Gastrocnemius medialis (tissue), 4 donors: Measurements from ENCODE around the gene GOPC. TPM values are rescaled to one million over a fixed set of nuclear protein-coding genes. Genes with fewer than 3 reads are reported as not detected.

Experiments
- ATAC-seq, 2 donors: fragments of 150-250 bp; one replicate each; pipeline ENCODE4 v1.9.1; 2016
- DNase-seq, 2 donors: peaks; one replicate each; pipeline ENCODE4 v3.0.0-alpha.2; 2019
- H3K27ac ChIP-seq, 4 donors: fragments of 200-600 bp; sonication (generic); 1 replicate in 1 of 4; 2 replicates in 3 of 4; pipeline ENCODE4 v1.5.1; 2016 to 2018; ENCODE audit warnings: mild to moderate bottlenecking in 2 of 4, moderate library complexity in 1 of 4
- H3K27me3 ChIP-seq, 3 donors: fragments of 200-600 bp; sonication (generic) in 2 of 3; 1 replicate in 1 of 3; 2 replicates in 2 of 3; pipeline versions ENCODE4 v1.5.1 to v1.6.0; 2016 to 2019; ENCODE audit warnings: mild to moderate bottlenecking in 1 of 3, moderate library complexity in 1 of 3
- H3K36me3 ChIP-seq, 2 donors: fragments of 200-600 bp; sonication (generic) in 1 of 2; one replicate each; pipeline ENCODE4 v1.5.1; 2017 to 2018
- H3K4me1 ChIP-seq, 2 donors: fragments of 200-600 bp; sonication (generic) in 1 of 2; one replicate each; pipeline ENCODE4 v1.5.1; 2016 to 2017; ENCODE audit warnings: mild to moderate bottlenecking in 2 of 2
- H3K4me3 ChIP-seq, 4 donors: fragments of 200-600 bp; sonication (generic) in 3 of 4; 1 replicate in 1 of 4; 2 replicates in 3 of 4; pipeline ENCODE4 v1.5.1; 2016 to 2019; ENCODE audit warnings: mild to moderate bottlenecking in 2 of 4
- H3K9me3 ChIP-seq, 3 donors: fragments of 200-600 bp; sonication (generic) in 2 of 3; 1 replicate in 1 of 3; 2 replicates in 2 of 3; pipeline ENCODE4 v1.5.1; 2016 to 2019
- POLR2A ChIP-seq, 2 donors: fragments of 450-650 bp; IDR thresholded peaks; one replicate each; pipeline ENCODE4 v1.6.1; 2017; ENCODE audit warnings: antibody characterized with exemption in 2 of 2, mild to moderate bottlenecking in 2 of 2, moderate library complexity in 2 of 2
- in situ Hi-C, 4 donors: fragments of 200-750 bp; cut with MboI; loops; one replicate each; pipeline versions ENCODE4 v1.15.0 to v1.8.0; 2017; ENCODE audit warnings: low sequenced_read_pairs in 4 of 4
- intact Hi-C: fragments of 100-400 bp; cut with DNase I; formaldehyde crosslinking; loops from one replicate; pipeline ENCODE4 v1.15.1; 2023; ENCODE audit warnings: low total_unique reads
- total RNA-seq, 4 donors: library from RNA; depleted of rRNA; stranded (reverse); fragments of >200 nt; gene quantifications; one replicate each; pipeline versions ENCODE4 v1.1.0 to v1.2.3, GENCODE V29; 2016
- TF ChIP-seq, protein P1 (sequence below), 5 experiments: fragments of 450-650 bp in 3 of 5; fragments of 200-600 bp in 2 of 5; sonication (generic) in 2 of 5; IDR thresholded peaks in 4 of 5; conservative IDR thresholded peaks in 1 of 5; 1 replicate in 4 of 5; 2 replicates in 1 of 5; pipeline ENCODE4 v1.5.1; 2016 to 2019; ENCODE audit warnings: antibody characterized with exemption in 5 of 5, mild to moderate bottlenecking in 3 of 5, moderate library complexity in 3 of 5

GOPC gene
- total RNA-seq, 4 donors from 2014 or later = 12.0 to 19.3 (median 13.6) TPM

GRCh38 chr6:117605169-117605826 is 3.0 kb upstream of the GOPC start:
- Histone ChIP-seq H3K27ac (no peak overlapping the region), H3K36me3 (no peaks in the 10 kb centered on the region), H3K4me3 (no peak overlapping the region), H3K27me3 (no peaks in the 10 kb centered on the region), H3K9me3 (no peaks in the 10 kb centered on the region), H3K4me1 (peaks cover 16 to 21% of the 10 kb centered on the region in 2 donors)
- in situ Hi-C loops (loop anchor here in 2 of 4 donors (10.0 kb wide), 2 partner anchors 70 to 260 kb away; partner anchors contain the start of gene NUS1 (in 1 of the 2)), intact Hi-C loops (loop anchor here (1.0 to 2.0 kb wide), 2 partner anchors 155 to 260 kb away; no protein-coding TSS in a partner anchor)
- ATAC-seq (peak; percentile 23 to 47), DNase-seq (peak; percentile 7 to 22)
- TF ChIP-seq, protein P1, sequence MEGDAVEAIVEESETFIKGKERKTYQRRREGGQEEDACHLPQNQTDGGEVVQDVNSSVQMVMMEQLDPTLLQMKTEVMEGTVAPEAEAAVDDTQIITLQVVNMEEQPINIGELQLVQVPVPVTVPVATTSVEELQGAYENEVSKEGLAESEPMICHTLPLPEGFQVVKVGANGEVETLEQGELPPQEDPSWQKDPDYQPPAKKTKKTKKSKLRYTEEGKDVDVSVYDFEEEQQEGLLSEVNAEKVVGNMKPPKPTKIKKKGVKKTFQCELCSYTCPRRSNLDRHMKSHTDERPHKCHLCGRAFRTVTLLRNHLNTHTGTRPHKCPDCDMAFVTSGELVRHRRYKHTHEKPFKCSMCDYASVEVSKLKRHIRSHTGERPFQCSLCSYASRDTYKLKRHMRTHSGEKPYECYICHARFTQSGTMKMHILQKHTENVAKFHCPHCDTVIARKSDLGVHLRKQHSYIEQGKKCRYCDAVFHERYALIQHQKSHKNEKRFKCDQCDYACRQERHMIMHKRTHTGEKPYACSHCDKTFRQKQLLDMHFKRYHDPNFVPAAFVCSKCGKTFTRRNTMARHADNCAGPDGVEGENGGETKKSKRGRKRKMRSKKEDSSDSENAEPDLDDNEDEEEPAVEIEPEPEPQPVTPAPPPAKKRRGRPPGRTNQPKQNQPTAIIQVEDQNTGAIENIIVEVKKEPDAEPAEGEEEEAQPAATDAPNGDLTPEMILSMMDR (IDR thresholded peaks at IDR 0.05 in 4 of 5, conservative IDR thresholded peaks at IDR 0.05 in 1 of 5) = peak; percentile 30 to 73 (median 62)
- TF ChIP-seq POLR2A (IDR thresholded peaks at IDR 0.05) = no peak

DNA sequence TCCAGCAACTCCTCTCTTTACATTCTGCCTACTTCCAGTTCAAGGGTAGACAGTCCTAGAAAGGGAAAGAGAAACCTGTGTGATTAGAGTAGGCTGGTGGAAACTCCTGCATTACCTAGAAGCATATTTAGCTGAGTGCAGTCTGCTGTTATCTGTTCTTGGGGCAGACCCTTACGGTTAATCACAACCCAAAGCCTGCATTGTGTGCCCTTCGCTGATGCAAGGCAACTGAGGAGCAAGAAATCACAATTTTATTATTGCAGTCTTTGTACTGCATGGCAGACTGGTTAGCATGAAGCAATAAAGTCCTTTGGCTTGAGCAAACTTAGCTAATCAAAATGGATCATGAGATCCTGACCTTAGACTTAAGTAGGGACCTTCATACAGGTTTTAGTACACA is 1.5 kb upstream of the GOPC start:
- TF ChIP-seq, protein P1 (IDR thresholded peaks at IDR 0.05 in 4 of 5, conservative IDR thresholded peaks at IDR 0.05 in 1 of 5) = no peak
- TF ChIP-seq POLR2A (IDR thresholded peaks at IDR 0.05) = no peak
- Histone ChIP-seq H3K36me3 (peaks cover 0 to 5% of the 10 kb centered on the region in 2 donors), H3K27me3 (no peaks in the 10 kb centered on the region), H3K4me1 (peaks cover 22 to 27% of the 10 kb centered on the region in 2 donors), H3K27ac (no peak overlapping the region), H3K9me3 (no peaks in the 10 kb centered on the region), H3K4me3 (no peak overlapping the region)
- DNase-seq = no peak
- in situ Hi-C loops = loop anchor here in 2 of 4 donors (10.0 kb wide), 2 partner anchors 71 to 259 kb away; partner anchors contain the start of gene NUS1 (in 1 of the 2)
- intact Hi-C loops = loop anchor here (2.0 to 5.0 kb wide), 5 partner anchors 57 to 342 kb away; partner anchors contain the start of gene NUS1
- no peak for ATAC-seq

DNA sequence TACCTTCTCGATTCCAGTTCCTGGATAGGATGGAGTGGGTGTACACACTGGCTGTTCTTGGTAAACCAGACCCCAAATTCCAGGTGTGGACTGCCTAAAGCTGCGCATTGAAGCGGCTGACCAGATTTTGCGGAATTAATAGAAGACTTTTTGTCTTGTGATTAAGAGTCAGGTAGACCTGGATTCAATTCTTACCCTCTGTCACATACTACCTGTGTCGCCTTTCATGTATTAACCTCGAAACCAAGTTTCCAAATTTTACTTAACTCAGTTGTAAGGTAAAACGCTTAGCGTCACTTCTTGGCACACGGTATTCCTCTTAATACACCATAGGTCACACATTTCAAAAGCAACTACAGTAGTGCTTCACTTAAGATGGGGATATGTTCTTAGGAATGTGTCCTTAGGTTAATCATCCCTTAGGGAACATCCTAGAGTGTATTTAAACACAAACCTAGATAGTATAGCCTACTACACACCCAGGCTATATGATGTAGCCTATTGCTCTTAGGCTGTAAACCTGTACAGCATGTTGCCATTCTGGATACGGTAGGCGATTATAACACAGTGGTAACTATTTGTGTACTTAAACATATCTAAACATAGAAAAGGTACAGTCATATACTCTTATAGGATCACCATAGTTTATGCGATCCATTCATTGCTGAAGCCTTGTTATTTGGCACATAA is 733 bp upstream of the GOPC start:
- Histone ChIP-seq H3K27me3 (no peaks in the 10 kb centered on the region), H3K9me3 (no peaks in the 10 kb centered on the region), H3K36me3 (peaks cover 0 to 5% of the 10 kb centered on the region in 2 donors), H3K4me3 (peak overlapping the region; percentile 87 to 99 (median 92)), H3K4me1 (peaks cover 22 to 27% of the 10 kb centered on the region in 2 donors), H3K27ac (peak overlapping the region; percentile 93 to 94 (median 93))
- intact Hi-C loops = loop anchor here (1.0 to 5.0 kb wide), 5 partner anchors 56 to 341 kb away; partner anchors contain the start of gene NUS1
- in situ Hi-C loops = loop anchor here in 2 of 4 donors (10.0 kb wide), 2 partner anchors 72 to 258 kb away; partner anchors contain the start of gene NUS1 (in 1 of the 2)
- TF ChIP-seq, protein P1 (IDR thresholded peaks at IDR 0.05 in 4 of 5, conservative IDR thresholded peaks at IDR 0.05 in 1 of 5) = no peak
- TF ChIP-seq POLR2A (IDR thresholded peaks at IDR 0.05) = no peak
- no peak for ATAC-seq
- DNase-seq = no peak

DNA sequence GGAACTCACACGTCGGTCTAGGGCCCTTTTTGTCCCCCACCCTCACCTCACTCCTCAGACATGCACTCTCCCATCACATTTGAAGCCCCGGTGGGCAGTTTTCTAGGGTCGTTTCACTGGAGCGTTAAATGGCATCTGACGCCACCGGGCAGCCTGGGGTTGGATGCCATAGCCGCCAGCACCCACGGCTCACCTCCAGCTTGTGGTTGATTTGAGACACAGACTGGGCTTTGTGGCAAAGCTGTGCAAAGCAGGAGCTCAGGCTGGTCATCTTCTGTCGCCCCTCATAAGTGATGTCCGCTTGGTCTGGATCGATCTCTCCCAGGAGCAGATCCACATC is 530 bp downstream of the GOPC start:
- no peak for TF ChIP-seq POLR2A (IDR thresholded peaks at IDR 0.05)
- TF ChIP-seq, protein P1 (IDR thresholded peaks at IDR 0.05 in 4 of 5, conservative IDR thresholded peaks at IDR 0.05 in 1 of 5) = no peak
- ATAC-seq = peak; percentile 2 to 13
- Histone ChIP-seq H3K4me1 (peaks cover 22 to 27% of the 10 kb centered on the region in 2 donors), H3K36me3 (peaks cover 0 to 5% of the 10 kb centered on the region in 2 donors), H3K4me3 (peak overlapping the region; percentile 87 to 99 (median 92)), H3K27ac (peak overlapping the region; percentile 93 to 94 (median 93)), H3K27me3 (no peaks in the 10 kb centered on the region), H3K9me3 (no peaks in the 10 kb centered on the region)
- DNase-seq = peak in 1 of 2 donors; percentile 14
- intact Hi-C loops = loop anchor here (1.0 to 5.0 kb wide), 5 partner anchors 54 to 339 kb away; partner anchors contain the start of gene NUS1
- in situ Hi-C loops = loop anchor here in 2 of 4 donors (10.0 kb wide), 2 partner anchors 73 to 257 kb away; partner anchors contain the start of gene NUS1 (in 1 of the 2)
